GM18498 (cell line): Measurements from ENCODE around the gene INSYN1.

Source experiments
- ATAC-seq: cut with Tn5 transposase; IDR thresholded peaks from one replicate; pipeline ENCODE4 v1.9.1; 2021; ENCODE audit warnings: mild to moderate bottlenecking, moderate library complexity; ENCODE audit not compliant: unreplicated experiment

Gene INSYN1

DNA sequence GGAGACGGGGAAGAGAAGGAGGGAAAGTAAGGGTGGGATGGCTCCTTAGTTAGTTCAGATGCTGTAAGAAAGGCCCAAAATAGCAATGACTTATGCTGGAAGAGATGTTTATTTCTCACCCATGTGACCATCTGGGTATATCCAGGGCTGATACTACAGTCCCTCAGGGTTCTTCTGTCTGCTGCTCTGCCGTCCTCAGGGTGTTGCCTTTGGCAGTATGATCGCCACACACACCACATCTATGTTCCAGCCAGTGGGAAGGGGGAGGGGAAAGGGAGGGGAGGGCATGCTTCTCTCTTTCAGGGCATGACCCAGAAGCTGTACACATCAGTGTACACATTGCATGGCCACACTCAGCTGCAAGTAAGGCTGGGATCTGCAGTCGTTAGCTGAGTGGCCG lies 58.7 kb downstream of the INSYN1 start:
- ATAC-seq: no peak

GRCh38 chr15:73691396-73691795 lies 61.8 kb downstream of the INSYN1 start:
- ATAC-seq: no peak

DNA sequence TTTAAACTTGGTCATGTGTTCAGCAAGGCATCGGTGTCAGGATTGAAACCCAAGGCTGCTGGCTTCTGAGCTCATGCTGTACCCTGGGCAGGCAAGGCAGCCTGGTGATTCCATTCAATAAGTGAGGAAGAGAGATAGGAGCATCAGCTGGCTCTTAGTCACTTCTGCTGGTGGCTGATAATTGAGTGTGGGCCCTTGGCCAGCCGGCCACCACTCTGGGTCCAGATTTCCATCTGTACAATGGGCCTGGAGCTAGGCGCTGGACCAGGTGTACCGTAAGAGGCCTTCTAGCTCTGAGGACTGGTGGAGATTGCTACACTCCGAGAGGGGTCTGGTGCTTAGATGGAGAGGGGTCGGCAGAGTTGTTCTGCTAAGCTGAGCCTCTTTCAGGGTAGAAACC lies 64.7 kb downstream of the INSYN1 start:
- no peak for ATAC-seq

- ATAC-seq: no peak
Measured at GRCh38 chr15:73687351-73687750, 65.8 kb downstream of the INSYN1 start.

- no peak for ATAC-seq
Measured at GRCh38 chr15:73686781-73687256, 66.3 kb downstream of the INSYN1 start.

GRCh38 chr15:73685981-73686380 lies 67.2 kb downstream of the INSYN1 start:
- no peak for ATAC-seq
